NCI-H128 (cell line): Measurements from ENCODE around the gene ARNT2.

ENCODE experiments used
- DNase-seq: peaks from one replicate; lab custom pipeline; 2025; ENCODE audit not compliant: unreplicated experiment; lab: John Stamatoyannopoulos, UW

ARNT2 gene

DNA sequence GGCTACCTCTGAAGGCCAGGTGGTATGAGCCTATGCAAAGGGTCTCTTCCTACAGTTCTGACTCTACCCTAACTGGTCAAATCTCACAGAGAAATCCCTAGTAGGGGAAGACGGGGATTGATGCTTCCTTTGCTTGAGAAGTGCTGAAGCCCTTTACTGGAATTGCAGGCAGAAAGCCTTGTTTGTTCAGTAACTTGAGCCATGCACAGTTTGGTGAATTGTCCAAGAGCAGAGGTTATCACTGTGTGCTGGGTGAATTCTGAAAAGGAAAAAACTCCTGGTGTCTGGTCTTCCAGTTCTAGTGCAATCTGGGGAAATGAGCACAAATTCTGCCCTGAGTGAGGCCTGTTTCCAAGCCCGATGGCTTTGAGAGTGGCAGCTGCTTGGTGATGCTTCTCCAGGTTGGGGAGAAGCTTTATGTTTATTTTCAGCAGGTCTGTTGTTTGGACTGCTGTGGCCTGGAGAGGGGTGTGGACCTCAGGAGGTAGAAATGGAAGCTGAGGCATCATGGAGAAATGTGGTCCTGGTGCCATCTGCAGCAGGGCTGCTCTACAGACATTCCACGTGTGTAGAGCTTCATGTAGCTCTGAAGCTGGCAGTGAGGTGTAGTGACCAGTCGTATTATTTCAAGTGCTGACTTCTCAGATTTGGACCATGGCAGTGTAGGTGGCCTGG lies 60.9 kb downstream of the ARNT2 start:
- DNase-seq: no peak

DNA sequence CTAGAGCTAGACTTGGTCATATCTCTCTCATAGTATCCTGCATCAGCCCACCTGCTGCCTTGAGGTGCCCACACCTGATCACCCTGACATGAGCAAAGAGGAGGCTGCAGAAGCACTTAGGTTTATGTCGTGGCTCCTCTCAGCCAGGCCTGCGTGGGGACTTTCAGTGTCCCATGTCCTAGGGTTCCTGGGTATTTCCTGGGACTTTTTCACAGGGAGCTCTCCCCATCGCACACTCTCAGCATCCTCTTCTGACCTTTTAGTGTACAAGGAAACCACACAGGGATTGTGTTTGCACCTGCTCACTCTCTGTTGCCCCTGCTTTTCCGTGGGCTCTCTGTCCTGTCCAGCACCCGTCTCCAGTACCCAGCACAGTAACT lies 61.4 kb downstream of the ARNT2 start:
- DNase-seq: no peak

DNA sequence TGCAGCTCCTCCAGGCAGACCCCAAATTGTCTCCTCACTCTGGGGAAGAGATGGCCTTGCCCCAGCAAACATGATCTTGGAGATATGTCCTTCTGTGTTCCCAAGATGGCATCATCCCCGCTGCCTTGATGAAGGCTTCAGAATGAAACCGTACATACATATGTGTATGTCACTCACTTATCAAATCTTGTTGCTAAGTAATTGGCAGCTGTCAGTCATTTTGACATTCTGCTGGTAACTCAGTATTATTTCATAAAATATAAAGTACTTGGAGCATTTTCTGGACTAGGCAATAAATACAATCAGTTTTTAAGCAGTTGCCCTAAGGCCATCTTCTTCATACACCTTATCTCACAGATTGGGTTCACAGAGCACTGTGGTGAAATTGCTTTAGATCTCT lies 62.4 kb downstream of the ARNT2 start:
- no peak for DNase-seq

DNA sequence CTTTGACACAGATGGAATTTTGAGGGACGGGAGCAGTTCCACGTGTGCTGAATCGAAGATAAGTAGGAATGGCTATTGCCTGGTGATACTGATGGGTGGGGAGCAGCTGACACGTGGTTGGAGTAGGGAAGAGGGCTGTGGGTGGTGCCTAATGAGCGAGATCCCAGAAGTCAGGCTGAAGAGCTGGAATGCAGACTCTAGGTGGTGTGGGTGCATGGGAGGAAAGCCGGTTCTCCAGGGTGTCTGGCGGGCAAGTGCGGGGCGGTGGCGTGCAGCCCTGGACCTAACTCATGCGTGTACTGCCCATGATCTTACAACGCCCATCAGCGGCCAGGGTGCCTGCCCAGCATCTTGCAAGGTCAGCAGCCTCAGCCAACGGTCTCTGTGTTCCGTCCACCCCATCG lies 63.1 kb downstream of the ARNT2 start:
- no peak for DNase-seq

DNA sequence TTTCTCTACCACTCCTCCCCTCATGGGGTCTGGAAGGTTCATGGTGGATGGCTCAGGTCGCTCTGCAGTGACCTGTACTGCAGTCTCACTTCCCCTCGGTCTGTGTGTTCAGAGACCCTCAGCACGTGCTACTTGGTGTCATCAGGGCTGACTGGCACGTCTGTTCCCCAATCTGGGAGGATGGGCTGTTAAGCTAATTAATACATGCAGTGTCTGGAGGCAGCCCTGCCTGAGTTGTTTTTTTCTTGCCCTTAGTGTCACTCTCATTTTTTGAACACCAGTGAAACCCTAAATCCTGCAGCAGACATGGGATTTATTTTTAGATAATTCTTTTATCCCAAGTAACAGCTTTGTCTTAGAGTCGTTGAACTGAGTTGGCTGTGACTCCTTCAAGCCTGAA lies 64.6 kb downstream of the ARNT2 start:
- no peak for DNase-seq

- no peak for DNase-seq
Measured at GRCh38 chr15:80471881-80472280, 67.7 kb downstream of the ARNT2 start.

- no peak for DNase-seq
Measured at GRCh38 chr15:80473286-80474223, 69.4 kb downstream of the ARNT2 start.

DNA sequence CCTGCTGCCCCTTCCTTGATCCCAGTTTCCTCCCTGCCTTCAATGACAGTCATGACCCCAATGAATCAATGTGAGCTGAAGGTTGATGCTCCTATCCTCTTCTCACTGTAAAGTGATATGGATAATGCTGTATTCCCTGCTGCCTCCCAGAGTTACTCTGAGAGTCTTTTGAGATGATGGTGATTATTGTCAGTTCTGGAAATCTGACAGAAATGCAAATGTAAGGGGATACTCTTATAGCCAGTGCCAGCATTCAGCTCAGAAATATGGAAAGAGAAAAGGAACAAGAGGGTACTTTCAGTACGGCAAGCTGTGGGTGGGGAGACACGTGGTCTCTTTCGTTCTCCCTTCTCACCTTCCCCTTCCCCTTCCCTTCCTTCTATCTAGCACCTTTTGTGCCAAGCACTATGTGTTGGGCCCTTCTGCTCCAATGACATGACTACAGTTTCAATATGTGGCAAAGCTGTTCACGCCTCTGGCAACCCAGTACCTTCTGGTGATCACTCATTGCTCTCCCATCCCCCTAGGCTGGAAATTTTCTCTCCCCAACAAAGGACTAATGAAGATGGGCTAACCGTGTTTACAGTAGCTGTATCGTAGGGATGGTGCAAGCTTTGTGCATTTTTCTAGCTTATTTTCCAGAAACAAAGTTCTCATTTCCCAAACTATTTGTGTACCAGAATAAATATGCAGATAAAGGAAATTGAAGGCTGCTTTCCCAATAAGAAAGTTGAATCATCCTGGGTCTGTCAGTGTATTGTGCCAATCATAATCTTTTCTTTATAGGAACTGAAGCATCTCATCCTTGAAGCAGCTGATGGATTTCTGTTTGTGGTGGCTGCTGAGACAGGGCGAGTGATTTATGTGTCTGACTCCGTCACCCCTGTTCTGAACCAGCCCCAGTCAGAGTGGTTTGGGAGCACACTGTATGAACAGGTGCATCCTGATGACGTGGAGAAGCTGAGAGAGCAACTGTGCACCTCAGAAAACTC lies 70.3 kb downstream of the ARNT2 start:
- DNase-seq: no peak

DNA sequence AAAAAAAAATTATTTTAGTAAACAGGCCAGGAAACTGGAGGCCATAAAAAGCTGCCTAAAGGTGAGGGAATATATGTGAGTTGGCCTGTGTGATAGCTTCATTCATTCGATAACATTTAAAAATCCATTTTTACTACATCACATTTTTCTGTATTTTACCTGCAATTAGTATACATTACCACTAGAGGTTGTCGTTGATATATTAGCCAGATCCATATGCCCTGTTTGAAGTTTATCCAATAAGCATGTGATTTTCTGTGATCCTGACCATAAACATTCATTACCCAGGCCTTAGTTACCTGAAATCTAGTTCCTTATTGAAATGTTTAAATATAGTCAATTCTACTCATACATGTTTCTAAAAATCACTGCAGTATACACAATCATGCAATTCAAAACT lies 71.4 kb downstream of the ARNT2 start:
- DNase-seq: no peak

DNA sequence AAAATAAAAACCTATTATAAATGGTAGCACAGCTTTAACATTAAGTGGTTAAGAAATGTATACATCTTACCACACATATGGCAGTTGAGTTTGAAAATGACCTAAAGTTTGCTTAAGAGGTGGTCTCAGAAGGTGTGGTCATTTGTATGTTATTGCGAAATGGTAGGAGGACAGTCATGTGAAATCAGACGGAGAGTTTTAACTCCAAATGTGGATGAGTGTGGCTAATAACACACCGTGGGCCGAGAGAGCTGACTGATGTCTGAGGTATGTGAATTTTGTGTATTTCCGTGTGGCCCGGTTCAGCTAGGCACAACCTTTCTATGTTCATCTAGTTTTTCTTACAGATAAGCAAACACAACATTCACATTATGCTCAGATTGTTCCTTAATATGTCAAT lies 71.9 kb downstream of the ARNT2 start:
- DNase-seq: no peak

- DNase-seq: no peak
Measured at GRCh38 chr15:80478075-80478474, 73.9 kb downstream of the ARNT2 start.

DNA sequence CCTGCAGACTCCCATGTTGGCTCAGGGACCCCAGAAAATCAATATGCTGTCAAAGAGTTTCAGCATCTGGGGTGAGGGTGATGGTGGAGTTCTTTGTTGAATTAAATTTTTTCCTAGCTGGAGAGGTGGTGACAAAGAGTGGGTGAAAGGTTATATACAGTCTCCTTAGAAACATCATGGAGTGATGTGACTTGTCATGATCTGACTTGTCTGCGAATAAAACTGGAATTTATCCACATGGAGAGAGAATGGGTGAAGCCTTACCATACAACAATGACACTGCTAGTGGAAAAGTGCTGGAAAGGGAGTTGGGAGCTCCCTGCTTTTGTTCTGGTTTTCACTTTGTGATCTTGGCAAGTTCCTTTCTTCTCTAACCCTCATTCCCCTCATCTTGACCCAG lies 75.0 kb downstream of the ARNT2 start:
- no peak for DNase-seq

DNA sequence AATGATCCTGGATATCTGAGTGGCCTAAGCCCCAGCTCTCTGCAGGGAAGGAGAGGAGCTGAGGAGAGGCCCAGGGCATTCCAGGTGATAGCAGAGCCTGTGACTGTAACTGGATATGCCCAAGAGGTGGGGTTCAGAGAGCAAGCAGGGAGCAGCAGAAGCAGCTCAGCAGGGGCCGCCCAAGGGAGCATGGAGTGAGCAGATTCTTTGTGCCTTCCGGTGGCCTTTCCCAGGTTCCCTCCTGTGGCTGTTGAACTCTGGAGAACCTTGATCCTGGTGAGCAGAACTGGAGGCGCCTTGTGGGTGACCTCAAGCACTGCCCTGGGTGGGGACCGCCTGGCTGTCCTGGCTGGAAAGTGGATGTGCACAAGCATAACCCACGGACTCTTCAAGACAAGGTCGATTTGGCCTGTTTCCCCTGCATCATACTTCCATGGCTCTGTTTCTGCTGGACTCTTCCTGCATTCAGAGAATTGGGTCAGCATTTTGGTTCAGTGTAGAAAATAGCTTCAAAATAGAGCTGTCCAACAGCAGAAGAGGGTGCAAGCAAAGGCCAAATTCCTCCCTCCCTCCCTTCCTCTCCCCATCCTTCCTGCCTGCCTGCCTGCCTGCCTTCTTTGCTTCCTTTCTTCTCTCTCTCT lies 76.1 kb downstream of the ARNT2 start:
- DNase-seq: no peak

- DNase-seq: no peak
Measured at GRCh38 chr15:80480909-80481308, 76.7 kb downstream of the ARNT2 start.

DNA sequence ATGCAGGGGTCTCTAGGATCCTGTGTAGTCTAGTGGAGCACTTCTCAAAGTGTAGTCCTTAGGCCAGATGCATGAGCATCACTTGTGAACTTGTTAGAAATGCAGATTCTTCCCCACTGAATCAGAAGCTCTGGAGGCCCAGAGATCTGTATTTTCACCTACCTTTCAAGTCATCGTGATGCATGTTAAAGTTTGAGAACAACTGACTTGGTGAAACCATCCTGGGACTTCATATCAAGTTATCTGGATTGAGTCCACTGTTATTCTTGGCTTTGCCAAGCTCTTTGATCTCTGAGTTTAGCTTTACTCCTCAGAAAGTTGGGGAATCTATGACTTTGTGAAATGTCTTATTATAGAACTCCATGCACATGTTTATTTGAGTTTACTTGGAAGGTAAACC lies 78.5 kb downstream of the ARNT2 start:
- DNase-seq: no peak

DNA sequence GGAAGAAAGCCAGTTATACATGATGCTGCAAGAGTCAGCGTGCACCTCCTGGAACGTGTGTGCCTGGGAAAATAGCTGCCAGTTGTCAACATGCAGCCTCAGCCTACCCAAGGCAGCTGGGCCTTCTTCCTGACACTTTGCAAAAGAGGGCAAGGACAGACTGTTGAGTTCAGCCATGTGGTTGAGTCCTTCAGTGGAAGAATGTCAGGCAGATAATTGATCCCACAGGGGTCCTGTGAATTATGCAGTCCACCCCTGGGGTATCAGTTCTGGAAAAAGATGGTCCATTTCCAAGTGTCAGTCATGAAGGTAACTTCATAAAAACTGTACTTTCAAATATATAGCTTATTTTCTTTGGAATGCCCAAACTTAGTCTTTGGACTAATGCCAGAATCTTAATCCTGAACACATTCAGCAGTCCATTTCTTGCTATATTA lies 79.6 kb downstream of the ARNT2 start:
- DNase-seq: no peak

DNA sequence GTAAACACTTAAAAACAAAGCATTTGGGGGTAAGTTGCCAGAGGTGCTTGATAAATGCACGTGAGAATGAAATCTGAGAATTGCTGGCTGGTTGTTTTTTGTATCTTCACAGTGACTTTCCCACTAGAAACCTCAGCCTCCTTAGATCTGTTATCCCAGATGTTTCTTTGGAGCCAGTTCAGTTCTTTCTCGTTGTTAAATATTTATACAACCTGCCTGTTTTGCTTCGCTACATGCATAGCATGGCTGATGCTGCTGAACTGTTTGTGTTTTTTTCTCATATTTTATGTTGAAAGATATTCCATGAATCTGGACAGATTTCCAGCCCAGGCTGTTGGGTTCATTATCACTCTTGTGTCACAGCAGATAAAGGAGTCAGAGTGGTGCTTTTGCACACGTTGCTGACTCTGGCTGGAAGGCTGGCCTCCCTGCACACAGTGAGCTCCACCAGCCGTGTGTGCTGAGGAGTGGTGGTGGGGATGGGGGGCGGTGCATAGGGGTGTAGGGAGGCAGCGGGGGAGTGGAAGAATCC lies 80.2 kb downstream of the ARNT2 start:
- DNase-seq: no peak

- no peak for DNase-seq
Measured at GRCh38 chr15:80485370-80486164, 81.4 kb downstream of the ARNT2 start.

- DNase-seq: no peak
Measured at GRCh38 chr15:80487839-80488390, 83.7 kb downstream of the ARNT2 start.
